Loucy (cell line): ENCODE measurements around the gene HOTAIR.

Experiments
- H2AFZ ChIP-seq: fragments of 200-600 bp; sonication (generic); 2 replicates; pipeline ENCODE4 v1.6.0; 2016; ENCODE audit warnings: antibody characterized with exemption, mild to moderate bottlenecking, low read length, moderate library complexity
- H3F3A ChIP-seq: fragments of 200-600 bp; 2 replicates; pipeline ENCODE4 v1.6.0; 2016; ENCODE audit warnings: antibody characterized with exemption, low read depth, mild to moderate bottlenecking
- H3K27me3 ChIP-seq: fragments of 200-600 bp; sonication (generic); 2 replicates; pipeline ENCODE4 v1.6.1; 2014; ENCODE audit warnings: low read length, mild to moderate bottlenecking; ENCODE audit not compliant: insufficient read depth, poor library complexity, severe bottlenecking
- H3K36me3 ChIP-seq: fragments of 200-600 bp; sonication (generic); 2 replicates; pipeline ENCODE4 v1.6.1; 2016; ENCODE audit warnings: low read length; ENCODE audit not compliant: insufficient read depth
- H3K4me1 ChIP-seq: fragments of 200-600 bp; sonication (generic); 2 replicates; pipeline ENCODE4 v1.5.1; 2014; ENCODE audit warnings: low read length, mild to moderate bottlenecking; ENCODE audit not compliant: insufficient read depth, poor library complexity, severe bottlenecking
- H3K4me2 ChIP-seq: fragments of 200-600 bp; sonication (generic); 2 replicates; pipeline ENCODE4 v1.6.0; 2014; ENCODE audit warnings: antibody characterized with exemption, low read length, low read depth, mild to moderate bottlenecking; ENCODE audit not compliant: poor library complexity, severe bottlenecking
- H3K4me3 ChIP-seq: fragments of 200-600 bp; sonication (generic); 2 replicates; pipeline ENCODE4 v1.5.1; 2014; ENCODE audit warnings: low read length, mild to moderate bottlenecking, mixed read lengths; ENCODE audit not compliant: poor library complexity, severe bottlenecking
- H3K79me2 ChIP-seq: fragments of 200-600 bp; sonication (generic); 2 replicates; pipeline ENCODE4 v1.6.1; 2014; ENCODE audit warnings: low read length; ENCODE audit not compliant: insufficient read depth
- H3K9ac ChIP-seq: fragments of 200-600 bp; sonication (generic); 2 replicates; pipeline ENCODE4 v1.6.0; 2014; ENCODE audit warnings: mild to moderate bottlenecking, low read depth, low read length, moderate library complexity; ENCODE audit not compliant: poor library complexity, severe bottlenecking
- H3K9me2 ChIP-seq: fragments of 200-600 bp; sonication (generic); replicated peaks from 2 replicates; pipeline ENCODE4 v1.6.1; 2016; ENCODE audit warnings: low read depth, low read length, mixed read lengths
- H3K9me3 ChIP-seq: fragments of 200-600 bp; sonication (generic); 2 replicates; pipeline ENCODE4 v1.6.1; 2014; ENCODE audit warnings: mild to moderate bottlenecking, antibody characterized with exemption, low read length, low read depth; ENCODE audit not compliant: insufficient read depth
- H4K20me1 ChIP-seq: fragments of 200-600 bp; sonication (generic); 2 replicates; pipeline ENCODE4 v1.6.0; 2014; ENCODE audit warnings: antibody characterized with exemption, low read length, mild to moderate bottlenecking; ENCODE audit not compliant: insufficient read depth, poor library complexity, severe bottlenecking
- CTCF ChIP-seq: fragments of 200-600 bp; sonication (generic); conservative IDR thresholded peaks from 2 replicates; pipeline ENCODE4 v1.5.1; 2014; ENCODE audit warnings: mild to moderate bottlenecking, antibody characterized with exemption, low read length
- EZH2phosphoT487 ChIP-seq: fragments of 200-600 bp; IDR thresholded peaks from 2 replicates; pipeline ENCODE4 v1.6.1; 2018; ENCODE audit warnings: antibody characterized with exemption, mild to moderate bottlenecking, moderate library complexity, borderline replicate concordance

HOTAIR gene

GRCh38 chr12:53949631-53950436 lies 24.9 kb downstream of the HOTAIR start:
- Histone ChIP-seq H3K9ac (no peak overlapping the region), H3K4me2 (no peak overlapping the region), H3K79me2 (no peaks in the 10 kb centered on the region), H3K36me3 (no peaks in the 10 kb centered on the region), H4K20me1 (no peaks in the 10 kb centered on the region), H3K9me2 (no peaks in the 10 kb centered on the region), H3K27me3 (no peaks in the 10 kb centered on the region), H2AFZ (no peak overlapping the region), H3K4me1 (no peaks in the 10 kb centered on the region), H3F3A (no peaks in the 10 kb centered on the region), H3K9me3 (no peaks in the 10 kb centered on the region), H3K4me3 (no peak overlapping the region)
- no peak for TF ChIP-seq EZH2phosphoT487
- TF ChIP-seq CTCF: no peak

GRCh38 chr12:53948650-53949593 lies 25.8 kb downstream of the HOTAIR start:
- H3K36me3 ChIP-seq: no peaks in the 10 kb centered on the region
- no peaks in the 10 kb centered on the region for H4K20me1 ChIP-seq
- no peaks in the 10 kb centered on the region for H3K4me1 ChIP-seq
- H3K27me3 ChIP-seq: no peaks in the 10 kb centered on the region
- H3K9me2 ChIP-seq: no peaks in the 10 kb centered on the region
- H3K9ac ChIP-seq: no peak overlapping the region
- no peaks in the 10 kb centered on the region for H3K79me2 ChIP-seq
- H2AFZ ChIP-seq: no peak overlapping the region
- no peaks in the 10 kb centered on the region for H3K9me3 ChIP-seq
- no peak overlapping the region for H3K4me2 ChIP-seq
- no peak overlapping the region for H3K4me3 ChIP-seq
- H3F3A ChIP-seq: no peaks in the 10 kb centered on the region
- TF ChIP-seq CTCF: no peak; the same call in 1 of the 2 replicates
- no peak for TF ChIP-seq EZH2phosphoT487

GRCh38 chr12:53947743-53948142 lies 27.0 kb downstream of the HOTAIR start:
- Histone ChIP-seq H3K36me3 (no peaks in the 10 kb centered on the region), H3K9me3 (no peaks in the 10 kb centered on the region), H2AFZ (no peak overlapping the region), H3K9me2 (no peaks in the 10 kb centered on the region), H3K27me3 (no peaks in the 10 kb centered on the region), H3K4me1 (no peaks in the 10 kb centered on the region), H3K4me3 (no peak overlapping the region), H3K79me2 (no peaks in the 10 kb centered on the region), H4K20me1 (no peaks in the 10 kb centered on the region), H3K4me2 (no peak overlapping the region), H3K9ac (no peak overlapping the region), H3F3A (no peaks in the 10 kb centered on the region)
- no peak for TF ChIP-seq EZH2phosphoT487
- TF ChIP-seq CTCF: no peak
